Gastrocnemius medialis (tissue), 4 donors: ENCODE measurements around the gene OR1C1. TPM values are rescaled to one million over a fixed set of nuclear protein-coding genes. Genes with fewer than 3 reads are reported as not detected.

Source experiments
- total RNA-seq, 4 donors: library from RNA; depleted of rRNA; stranded (reverse); fragments of >200 nt; gene quantifications; one replicate each; pipeline versions ENCODE4 v1.1.0 to v1.2.3, GENCODE V29; 2016

Gene OR1C1
- total RNA-seq, 4 donors from 2014 or later = not detected

Other genes starting within 250 kb of the OR1C1 start
- not detected for gene OR2C3, start 224.1 kb downstream of the OR1C1 start, total RNA-seq
- gene GCSAML, start 211.4 kb downstream of the OR1C1 start, total RNA-seq = under 1 TPM in 1 of 4 donors, not detected in 3; 0.15 TPM
- not detected for gene OR2G2, start 172.2 kb downstream of the OR1C1 start, total RNA-seq
- not detected for gene OR2G3, start 155.0 kb downstream of the OR1C1 start, total RNA-seq
- not detected for gene OR13G1, start 80.8 kb downstream of the OR1C1 start, total RNA-seq
- not detected for gene OR6F1, start 43.9 kb downstream of the OR1C1 start, total RNA-seq
- not detected for gene OR14K1, start 21.9 kb downstream of the OR1C1 start, total RNA-seq
- gene OR14A2, start 12.4 kb downstream of the OR1C1 start, total RNA-seq = not detected
- not detected for gene OR14A16, start 63.6 kb upstream of the OR1C1 start, total RNA-seq
- gene OR11L1, start 81.3 kb upstream of the OR1C1 start, total RNA-seq = not detected
- gene TRIM58, start 96.6 kb upstream of the OR1C1 start, total RNA-seq = 1 to 10 TPM in 1 of 4 donors, under 1 TPM in 3; 0.26 to 1.5 (median 0.49) TPM
- under 1 TPM in 1 of 4 donors, not detected in 3; 0.80 TPM for gene OR2W3, start 135.0 kb upstream of the OR1C1 start, total RNA-seq
- gene OR2T8, start 159.7 kb upstream of the OR1C1 start, total RNA-seq = not detected
- gene OR2AJ1, start 164.3 kb upstream of the OR1C1 start, total RNA-seq = not detected
- not detected for gene OR2L8, start 188.3 kb upstream of the OR1C1 start, total RNA-seq
- gene OR2AK2, start 204.7 kb upstream of the OR1C1 start, total RNA-seq = not detected